Stimulated activated CD4-positive, alpha-beta T cell treated with anti-CD3 and anti-CD28 coated beads, Interleukin-15, amount 100 ng/mL, for 24 hours (primary cell): ENCODE data around the gene DHX35.
"Not testable (repeated sequence)": the region's sequence is repeated elsewhere in the genome, so short reads cannot be mapped to it uniquely, and the experiment has no call there.

Experiments
- DNase-seq: peaks from one replicate; pipeline ENCODE4 v3.0.0-alpha.2; 2020

DHX35 gene

DNA sequence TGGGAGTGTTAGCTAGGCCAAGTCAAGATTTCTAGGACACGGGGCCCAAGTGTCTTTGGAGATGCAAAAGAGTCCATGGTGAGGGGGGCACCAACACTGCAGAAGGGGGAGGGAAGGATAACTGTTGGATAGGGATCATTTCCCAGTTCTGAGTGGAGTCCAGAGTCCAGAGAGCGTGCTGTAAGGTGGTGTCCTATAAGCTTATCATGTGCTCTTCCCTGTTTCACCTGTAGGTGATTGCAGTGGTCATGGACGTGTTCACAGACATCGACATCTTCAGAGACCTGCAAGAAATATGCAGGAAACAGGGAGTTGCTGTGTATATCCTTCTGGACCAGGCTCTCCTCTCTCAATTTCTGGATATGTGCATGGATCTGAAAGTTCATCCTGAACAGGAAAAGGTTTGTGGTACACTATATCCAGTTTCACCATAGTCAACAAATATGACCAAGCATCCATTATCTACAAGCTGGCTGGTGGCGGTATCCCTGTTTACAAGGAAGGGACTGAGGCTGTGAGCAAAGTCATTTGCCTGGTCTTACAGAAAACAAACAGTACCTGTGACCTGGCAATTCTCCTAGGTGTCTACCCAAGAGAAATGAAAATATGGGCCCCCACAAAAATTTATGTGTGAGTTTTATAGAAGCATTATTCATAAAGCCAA is 20.3 kb upstream of the DHX35 start:
- no peak for DNase-seq

- no peak for DNase-seq
Observed at GRCh38 chr20:38945012-38945411, 17.1 kb upstream of the DHX35 start.

DNA sequence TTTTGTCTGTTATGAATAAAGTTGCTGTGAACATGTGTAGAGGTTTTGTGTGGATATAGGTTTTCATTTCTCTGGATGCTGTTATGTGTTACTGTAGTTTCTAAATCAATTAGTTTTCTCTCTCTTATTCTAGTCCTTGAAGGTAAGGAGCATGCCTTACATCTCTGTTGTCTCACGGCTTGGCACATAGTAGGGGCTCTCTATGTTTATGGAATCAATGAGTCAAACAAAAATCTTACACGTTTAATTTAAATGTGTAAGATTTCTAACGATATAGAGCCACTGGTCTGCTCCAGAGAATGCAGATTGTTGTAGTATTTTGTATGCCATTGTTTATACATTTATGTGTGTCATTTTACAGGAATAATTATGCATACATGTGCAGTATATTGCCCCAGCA is 15.3 kb upstream of the DHX35 start:
- DNase-seq, result no peak

GRCh38 chr20:38947931-38948362 is 14.2 kb upstream of the DHX35 start:
- DNase-seq, result no peak

- DNase-seq, result no peak
Observed at GRCh38 chr20:38950254-38950653, 11.9 kb upstream of the DHX35 start.

GRCh38 chr20:38951611-38952010 is 10.5 kb upstream of the DHX35 start:
- no peak for DNase-seq

DNA sequence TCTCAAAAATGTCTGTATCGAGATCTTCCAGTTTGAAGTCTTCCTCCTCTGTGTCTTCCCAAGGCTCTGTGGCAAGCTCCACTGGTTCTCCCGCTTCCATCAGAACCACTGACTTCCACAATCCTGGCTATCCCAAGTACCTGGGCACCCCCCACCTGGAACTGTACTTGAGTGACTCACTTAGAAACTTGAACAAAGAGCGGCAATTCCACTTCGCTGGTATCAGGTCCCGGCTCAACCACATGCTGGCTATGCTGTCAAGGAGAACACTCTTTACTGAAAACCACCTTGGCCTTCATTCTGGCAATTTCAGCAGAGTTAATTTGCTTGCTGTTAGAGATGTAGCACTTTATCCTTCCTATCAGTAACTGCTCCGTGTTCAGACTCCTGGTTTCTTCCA is 10.0 kb upstream of the DHX35 start:
- DNase-seq, result no peak

DNA sequence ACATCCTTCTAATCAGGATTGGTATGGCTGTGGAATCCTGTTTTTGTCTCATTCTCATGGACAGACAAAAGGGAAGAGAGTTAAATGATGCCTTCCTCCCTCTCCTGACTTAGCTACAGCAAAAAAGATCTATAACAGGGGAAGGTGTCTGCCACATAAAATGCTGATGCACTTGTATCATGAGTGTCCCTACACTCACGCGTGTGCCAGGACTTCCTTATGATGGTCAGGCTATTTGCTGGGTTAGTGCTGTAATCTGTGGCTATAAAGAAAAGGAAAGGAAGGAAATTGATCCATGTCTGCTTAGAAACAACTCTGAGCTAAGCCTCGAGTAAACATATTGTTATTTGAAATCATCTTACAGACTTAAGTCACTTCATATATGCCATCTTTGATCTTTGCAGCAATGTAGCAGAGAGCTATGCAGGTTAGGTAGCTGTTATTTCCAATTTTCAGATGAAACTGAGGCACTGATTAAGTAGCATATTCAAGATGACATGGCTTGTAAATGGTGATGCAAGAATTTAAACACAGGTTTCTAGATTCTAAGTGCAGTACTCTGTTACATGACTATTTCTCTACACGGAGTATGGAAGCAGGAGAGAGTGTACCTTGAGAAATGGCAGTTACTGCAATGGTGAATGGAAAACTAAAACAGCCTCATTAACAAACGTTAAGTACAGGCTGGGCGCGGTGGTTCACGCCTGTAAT is 8.4 kb upstream of the DHX35 start:
- DNase-seq, result no peak

DNA sequence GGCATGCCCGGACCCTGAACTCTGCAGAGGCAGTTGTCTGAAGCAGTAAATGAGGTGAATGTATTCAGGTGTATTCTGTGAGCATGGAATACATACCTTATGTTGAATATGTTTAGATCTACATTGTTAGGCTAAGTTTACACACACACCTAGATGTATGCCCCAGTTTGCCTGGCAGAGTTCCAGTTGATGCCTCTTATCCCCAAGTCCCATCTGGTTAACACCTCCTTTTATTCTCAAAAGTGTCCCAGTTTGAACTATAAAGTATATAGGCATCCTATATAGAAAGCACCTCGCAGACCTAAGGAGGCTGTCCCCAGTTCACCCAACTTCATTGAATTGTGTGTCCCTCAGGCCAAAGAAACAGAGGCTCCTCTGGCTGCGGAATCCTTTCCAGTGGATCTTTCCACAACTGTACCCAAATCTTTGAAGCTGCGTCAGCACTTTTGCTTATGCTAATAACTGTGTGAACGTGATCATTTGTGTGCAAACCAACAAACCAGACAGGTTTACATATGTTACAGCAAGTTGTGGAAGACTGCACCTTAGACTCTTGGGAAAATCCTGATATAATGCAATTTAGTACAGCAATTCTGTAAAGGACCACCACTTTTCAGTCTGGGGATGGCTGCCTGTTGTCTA is 4.8 kb upstream of the DHX35 start:
- DNase-seq, result no peak

- no peak for DNase-seq
Observed at GRCh38 chr20:38957915-38958485, 4.1 kb upstream of the DHX35 start.

DNA sequence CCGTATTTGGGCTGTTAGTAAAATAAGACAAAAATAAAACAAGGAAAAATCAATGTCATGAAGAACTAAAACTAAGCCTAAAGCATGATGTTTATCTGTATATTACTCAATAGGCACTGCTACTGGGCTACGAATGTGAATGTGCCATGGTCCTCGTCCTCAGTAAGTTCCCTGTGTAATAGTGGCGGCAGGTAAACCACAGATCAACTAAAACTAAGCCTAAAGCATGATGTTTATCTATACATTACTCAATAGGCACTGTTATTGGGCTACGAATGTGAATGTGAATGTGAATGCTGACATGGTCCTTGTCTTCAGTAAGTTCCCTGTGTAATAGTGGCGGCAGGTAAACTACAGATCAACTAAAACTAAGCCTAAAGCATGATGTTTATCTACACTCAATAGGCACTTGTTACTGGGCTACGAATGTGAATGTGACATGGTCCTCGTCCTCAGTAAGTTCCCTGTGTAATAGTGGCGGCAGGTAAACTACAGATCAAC is 1.9 kb upstream of the DHX35 start:
- not testable (repeated sequence) for DNase-seq

GRCh38 chr20:38961530-38962043 is 557 bp upstream of the DHX35 start:
- peak; percentile 55 for DNase-seq

- DNase-seq, result no peak
Observed at GRCh38 chr20:38962928-38963401, 821 bp downstream of the DHX35 start.

GRCh38 chr20:38963745-38964144 is 1.6 kb downstream of the DHX35 start:
- DNase-seq, result no peak

GRCh38 chr20:38965264-38965663 is 3.1 kb downstream of the DHX35 start:
- no peak for DNase-seq

GRCh38 chr20:38968090-38968489 is 5.9 kb downstream of the DHX35 start:
- no peak for DNase-seq

- DNase-seq, result no peak
Observed at GRCh38 chr20:38969708-38970107, 7.6 kb downstream of the DHX35 start.

- DNase-seq, result no peak
Observed at GRCh38 chr20:38970302-38970701, 8.2 kb downstream of the DHX35 start.

- no peak for DNase-seq
Observed at GRCh38 chr20:38973107-38973506, 11.0 kb downstream of the DHX35 start.

DNA sequence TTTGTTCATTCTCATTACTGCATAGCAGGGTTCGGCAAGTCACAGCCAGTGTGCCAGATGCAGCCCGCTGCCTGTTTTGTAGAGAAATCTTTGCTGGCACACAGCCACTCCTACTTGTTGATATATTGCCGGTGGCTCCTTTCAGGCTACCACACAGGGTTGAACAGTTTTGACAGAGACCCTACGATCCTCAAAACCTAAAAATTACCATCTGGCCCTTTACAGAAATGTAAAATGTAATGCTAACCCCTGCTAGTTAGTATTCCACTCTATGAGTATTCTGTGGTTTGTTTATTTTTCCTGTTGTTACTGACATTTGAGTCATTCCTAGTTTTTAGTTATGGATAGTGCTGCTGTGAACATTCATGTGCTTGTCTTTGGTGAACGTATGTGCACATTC is 11.5 kb downstream of the DHX35 start:
- no peak for DNase-seq

DNA sequence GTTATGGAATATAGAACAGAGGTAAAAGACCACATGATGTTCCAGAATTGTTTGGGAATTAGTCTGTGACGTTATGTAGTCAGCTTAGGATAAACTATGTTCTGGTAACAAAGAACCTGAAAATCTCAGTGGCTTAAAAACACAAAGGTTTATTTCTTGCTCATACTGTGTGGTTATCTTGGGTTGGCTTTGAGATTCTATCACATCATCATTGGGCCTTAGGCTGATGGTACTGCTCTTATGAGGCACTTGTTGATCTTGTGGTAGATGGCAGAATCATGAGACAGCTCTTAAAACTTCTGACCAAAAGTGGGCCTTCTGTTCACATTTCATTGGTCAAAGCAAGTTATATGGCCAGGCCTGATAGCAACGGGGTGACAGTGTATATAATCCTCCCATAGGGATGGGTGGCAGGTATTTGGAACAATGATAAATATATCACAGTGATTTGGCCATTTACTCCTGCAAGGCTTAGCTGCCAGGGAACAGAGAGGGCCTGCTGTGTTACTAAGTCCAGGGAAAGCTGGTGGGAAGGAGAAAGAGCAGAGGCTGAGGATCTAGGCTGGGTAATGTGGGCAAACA is 13.5 kb downstream of the DHX35 start:
- DNase-seq, result no peak

DNA sequence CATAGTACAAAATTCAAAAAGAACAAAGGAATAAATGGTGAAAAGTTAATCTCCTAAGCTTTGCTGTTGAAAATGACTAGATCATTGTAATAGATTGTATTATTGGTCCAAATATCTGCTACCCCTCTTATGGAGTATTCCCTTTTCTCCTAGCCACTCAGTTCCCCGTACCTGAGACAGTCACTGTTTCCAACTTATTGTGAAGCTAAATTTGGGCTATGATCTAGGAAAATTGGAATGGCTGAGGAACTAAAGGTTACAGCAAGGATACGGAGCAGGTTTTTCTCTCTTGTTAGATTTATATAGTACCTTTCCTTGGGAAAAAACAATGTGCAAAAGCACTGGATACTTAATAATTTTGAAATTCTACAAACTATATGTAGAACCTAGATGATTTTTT is 17.3 kb downstream of the DHX35 start:
- no peak for DNase-seq

- DNase-seq, result no peak
Observed at GRCh38 chr20:38979842-38980241, 17.7 kb downstream of the DHX35 start.
